ENCODE data around the gene OSBP2.
"Not testable (repeated sequence)": the region's sequence is repeated elsewhere in the genome, so short reads cannot be mapped to it uniquely, and the experiment has no call there.

The OSBP2 gene

GRCh38 chr22:30694640-30695350 lies at the start of gene OSBP2:
Gene OSBP2 (plus strand): TSS chr22:30694874. CDS start chr22:30694910, 36 bp downstream.
- DNase-seq, result peak; percentile 25

GRCh38 chr22:30646518-30647160 lies 48.0 kb upstream of the OSBP2 start:
- DNase-seq, result no peak

DNA sequence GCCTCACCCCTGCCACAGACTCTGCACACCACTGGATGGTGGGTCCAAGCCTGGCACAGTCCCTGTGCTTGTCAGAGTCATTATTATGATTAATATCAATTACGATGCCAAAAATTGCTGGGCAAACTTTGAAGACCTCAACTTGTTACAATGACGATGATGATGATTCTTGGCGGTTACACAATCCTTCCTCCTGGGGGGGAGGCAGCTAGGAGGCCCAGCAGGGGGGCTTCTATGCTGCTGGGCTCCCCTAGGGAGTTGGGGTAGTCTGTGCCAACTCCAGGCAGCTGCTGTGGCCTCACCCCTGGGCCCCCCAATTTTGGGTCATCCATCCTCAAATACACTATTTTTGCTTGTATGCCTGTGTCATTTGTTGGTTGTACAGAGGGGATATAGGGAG lies 47.1 kb upstream of the OSBP2 start:
- DNase-seq, result no peak

DNA sequence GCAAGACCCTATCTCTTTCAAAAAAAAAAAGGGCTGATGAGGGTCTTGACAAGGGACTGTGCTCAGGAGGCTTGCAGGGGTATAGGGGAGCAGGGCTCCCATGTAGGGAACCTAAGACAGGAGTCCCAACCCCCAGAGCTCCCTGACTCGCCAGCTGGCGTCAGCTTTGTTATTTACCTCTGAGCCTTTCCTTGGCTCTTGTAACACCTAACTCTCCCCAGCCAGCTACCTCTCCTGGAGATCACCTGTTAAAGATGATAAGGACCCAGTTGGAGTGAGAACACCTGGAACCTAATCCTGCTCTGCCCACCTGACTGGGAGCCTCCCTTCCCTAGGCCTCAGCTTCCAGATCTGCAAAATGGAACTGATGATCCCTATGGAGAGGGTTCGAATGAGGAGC lies 45.8 kb upstream of the OSBP2 start:
- no peak for DNase-seq

DNA sequence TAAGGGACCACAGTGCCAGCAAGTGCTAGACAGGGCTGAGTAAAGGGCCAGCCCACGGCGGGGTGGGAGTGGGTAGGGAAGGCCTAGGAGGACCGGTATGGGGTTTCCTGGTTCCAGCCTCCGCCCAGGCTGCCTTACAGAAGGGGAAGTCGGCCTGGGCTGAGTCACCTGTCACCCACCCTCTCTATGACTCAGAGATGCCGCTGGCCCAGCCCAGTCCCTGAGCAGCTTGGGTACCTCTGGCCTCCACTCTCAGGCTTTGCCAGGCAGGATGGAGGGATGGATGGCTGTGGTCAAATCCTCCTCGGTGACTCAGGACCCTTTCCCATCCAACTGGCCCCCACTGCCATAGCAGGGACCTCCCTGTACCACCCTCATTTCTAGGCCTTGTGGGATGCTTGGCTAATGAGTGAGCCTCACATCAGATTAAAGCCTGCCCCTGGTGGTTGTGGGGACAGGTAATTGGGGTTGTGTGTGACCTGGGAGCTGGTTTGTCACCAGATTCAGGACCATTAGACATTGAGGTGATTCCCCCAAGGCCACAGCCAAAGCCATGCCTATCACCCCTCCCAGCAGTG lies 45.2 kb upstream of the OSBP2 start:
- DNase-seq, result peak; percentile 89

DNA sequence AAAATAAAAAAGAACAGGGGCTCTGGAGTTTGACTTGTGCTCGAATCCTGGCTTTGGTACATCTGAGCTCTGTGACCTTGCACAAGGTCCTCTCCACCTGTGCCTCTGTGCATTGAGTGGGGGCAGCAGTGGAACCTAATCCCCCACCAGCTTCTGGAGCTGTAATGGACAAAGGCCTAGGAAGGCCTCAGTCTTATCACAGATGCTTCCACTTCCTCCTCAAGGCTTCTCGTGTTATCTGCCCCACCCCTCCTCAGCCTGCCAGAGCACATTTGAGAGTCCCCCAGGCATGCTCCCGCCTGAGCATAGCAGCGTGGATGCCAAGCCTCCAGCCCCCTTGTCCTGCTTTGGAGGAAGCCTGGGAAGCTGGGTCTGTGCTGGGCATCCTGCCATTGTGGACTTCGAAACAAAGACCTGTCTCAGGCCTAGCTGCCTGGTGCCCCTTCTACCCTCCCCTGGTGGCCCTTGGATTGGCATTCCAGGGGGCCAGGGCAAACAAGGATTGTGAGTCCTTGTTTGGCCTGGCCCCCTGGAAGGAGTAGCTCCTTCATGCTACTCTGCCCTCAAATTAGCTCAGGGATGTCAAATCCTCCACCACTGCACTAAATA lies 44.1 kb upstream of the OSBP2 start:
- DNase-seq, result no peak

DNA sequence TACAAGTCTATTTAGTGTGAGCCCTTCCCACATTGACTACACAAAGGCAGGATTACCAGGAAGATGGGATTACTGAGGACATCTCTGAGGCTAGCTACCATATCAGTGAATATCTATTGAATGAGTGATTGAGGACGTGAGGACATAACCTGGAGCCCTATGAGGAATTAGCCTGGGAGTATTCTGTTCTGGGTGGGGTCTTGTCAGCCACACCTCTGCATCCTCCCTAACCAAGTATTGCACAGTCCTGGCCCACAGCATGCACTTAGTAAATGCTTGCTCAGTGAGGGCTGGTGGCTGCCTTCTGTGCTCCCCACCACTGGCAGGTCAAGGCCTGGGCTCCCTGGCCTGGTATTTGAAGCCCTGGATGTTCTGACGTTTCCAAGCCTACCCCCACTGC lies 41.8 kb upstream of the OSBP2 start:
- no peak for DNase-seq

DNA sequence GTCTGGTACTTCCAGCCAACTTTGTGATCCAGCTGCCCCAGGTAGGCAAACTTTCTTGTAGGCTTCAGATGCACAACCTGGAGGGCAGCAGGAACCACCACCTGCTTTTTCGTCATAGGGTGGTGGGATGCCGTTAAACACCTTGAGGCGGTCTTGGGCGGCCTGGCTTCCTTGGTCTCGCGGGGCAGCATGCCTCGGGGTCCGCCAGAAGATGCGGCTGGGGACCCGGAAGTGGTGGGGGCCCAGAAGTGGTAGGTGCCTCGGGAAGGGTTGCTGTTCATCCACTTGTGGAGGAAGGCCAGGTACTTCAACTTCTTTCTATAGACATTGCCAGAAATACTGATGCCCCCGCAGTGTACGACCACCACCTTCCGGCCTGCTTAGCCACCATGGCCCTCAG lies 40.3 kb upstream of the OSBP2 start:
- DNase-seq, result no peak

DNA sequence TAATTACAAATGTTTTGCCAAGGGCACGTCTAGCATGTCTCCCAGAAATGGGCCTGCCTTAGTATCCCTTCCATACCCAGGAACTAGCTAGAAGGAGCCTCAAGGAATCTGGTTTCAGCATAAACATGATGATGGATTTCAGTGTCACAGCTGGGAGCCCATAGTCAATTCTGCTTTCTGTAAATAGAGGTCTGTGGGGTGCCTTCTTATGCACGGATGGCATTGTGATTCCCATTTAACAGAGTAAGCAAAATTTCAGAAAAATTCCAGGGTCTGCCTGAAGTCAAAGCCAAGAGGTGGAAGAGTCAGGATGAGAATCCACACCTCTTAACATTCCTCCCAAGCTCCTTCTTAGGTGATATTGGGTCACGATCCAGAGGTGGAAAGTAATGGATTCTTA lies 39.1 kb upstream of the OSBP2 start:
- DNase-seq, result no peak

DNA sequence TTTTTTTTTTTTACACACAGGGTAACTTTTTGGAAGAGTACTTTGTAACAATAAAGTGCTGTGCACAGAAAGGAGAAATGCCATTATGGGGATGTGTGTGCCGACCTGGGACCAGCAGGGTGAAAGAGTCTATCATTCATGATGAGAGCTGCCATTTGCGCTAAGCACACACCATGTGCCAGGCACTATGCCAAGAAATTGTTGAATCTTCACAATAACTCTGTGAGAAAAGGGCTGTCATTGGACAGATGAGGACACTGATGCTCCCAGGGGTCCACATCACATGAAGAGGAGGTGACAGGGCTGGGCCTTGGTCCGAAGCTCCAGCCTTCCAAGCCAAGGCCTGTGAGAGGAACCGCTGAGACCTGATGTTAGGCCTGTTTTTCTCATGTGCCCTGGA lies 32.6 kb upstream of the OSBP2 start:
- no peak for DNase-seq

DNA sequence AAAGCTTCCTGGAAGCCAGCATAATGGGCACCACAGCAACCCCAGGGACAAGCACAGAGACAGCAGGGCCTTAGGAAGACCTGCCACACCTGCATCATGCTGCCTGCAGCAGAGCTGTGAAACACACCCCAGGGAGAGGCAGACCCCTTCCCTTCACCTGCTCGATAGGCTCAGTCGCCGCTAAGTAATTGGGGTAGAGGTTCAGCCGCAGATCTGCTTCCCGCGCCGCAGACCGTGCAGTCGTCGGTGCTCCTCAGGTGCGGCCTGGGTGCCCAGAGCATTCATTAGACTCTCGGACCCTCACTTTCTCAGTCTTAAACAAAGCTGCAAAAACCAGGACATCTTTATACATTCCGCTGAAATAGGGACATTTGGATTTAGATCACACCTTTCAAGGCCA lies 29.9 kb upstream of the OSBP2 start:
- no peak for DNase-seq

DNA sequence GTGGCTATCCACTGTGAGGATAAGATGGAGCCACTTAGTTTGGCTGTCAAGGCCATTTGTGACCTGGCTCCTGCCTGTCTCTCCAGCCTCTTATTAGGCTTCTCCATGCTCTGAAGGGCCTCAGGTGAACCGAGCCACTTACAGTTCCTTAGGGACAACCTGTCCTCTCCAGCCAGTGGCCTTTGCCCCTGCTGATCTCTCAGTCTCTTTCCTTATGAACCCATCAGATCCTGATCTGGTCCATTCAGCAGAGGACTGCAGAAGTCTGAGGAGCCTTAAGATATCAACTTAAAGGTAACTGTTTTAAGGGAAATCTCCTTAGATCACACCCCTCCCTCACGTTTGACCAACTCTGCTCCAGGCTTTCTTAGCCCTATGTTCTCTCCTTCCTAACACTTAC lies 29.4 kb upstream of the OSBP2 start:
- DNase-seq, result no peak

DNA sequence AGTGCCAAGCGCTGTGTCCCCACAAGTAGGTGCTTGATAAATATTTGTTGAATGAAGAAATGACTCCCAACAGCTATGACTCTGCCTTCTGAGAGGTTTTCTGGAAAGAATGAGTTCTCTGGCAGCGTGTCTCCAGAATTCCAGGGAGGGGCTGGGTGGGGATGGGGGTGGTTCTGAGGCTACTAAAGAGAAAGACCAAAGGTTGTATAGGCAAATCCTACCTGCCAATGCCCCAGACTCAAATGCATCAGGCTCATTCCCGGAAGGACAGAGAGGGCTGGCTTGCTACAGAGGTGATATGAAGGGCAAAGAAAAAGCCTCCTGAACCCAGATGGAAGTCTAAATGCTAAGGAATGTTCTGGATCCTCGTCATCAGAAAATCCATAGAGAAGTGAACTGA lies 28.9 kb upstream of the OSBP2 start:
- no peak for DNase-seq

- DNase-seq, result no peak
Observed at GRCh38 chr22:30667107-30667493, 27.6 kb upstream of the OSBP2 start.

DNA sequence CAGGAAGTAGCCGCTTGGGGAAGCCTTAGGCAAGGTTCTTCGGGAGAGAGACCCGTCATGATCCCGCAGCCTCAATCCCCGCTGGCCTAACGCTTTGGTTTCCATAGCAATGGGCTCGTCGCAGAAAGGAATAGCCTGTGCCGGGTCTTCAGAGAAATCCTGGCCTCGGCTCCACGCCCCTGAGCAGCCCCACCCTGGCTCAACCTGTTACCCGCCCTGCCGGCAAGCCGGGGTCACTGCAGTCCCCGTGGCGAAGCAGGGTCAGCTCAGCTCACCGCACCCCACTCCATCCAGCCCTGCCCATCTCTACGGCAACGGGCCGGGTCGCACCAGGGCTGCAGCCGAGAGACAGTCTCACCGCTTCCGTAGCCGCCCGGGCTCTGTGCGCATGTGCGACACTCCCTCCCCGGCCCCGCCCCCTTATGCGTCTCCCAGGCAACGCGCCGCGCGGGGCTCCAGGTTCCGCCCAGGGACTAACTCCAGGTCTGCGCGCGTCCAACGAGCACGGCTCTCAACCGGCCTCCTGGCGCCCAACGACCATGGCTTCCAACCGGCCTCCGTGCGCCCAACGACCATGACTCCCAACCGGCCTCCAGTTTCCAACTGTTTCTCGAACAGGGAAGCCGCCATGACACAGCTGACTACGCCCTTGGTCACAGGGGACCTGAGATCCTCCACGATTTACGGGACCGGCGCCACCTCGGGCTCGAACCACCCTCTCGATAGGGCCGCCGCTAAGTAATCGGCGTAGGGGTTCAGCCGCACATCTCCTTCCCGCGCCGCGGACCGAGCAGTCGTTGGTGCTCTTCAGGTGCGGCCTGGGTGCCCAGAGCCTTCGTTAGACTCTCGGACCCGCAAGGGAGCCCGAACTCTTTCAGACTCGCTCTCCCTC lies 26.9 kb upstream of the OSBP2 start, which contains the start of gene DUSP18:
TSS of gene DUSP18 (minus strand) at position 382 of the 892 bp plus-strand sequence. CDS start 3,872 bp downstream, outside the sequence.
- peak; percentile 93 for DNase-seq

DNA sequence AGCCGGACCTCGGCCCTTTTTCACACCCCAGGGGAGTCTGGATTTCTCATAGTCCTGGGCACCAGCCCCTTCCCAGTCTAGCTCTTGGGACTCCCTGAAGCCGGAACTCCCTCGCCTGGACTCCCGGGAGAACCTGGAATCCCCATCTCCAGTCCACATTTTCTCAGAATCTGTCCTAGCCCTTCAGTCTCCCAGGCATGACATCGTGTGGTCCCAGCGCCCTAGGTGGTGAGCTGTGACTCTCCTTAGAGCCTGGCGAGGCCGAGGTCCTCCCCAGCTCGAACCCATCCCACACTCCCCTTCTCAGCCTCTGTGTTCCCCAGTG lies 26.3 kb upstream of the OSBP2 start:
- DNase-seq, result no peak

- no peak for DNase-seq
Observed at GRCh38 chr22:30671071-30671470, 23.6 kb upstream of the OSBP2 start.

GRCh38 chr22:30673136-30673535 lies 21.5 kb upstream of the OSBP2 start:
- no peak for DNase-seq

GRCh38 chr22:30674482-30674881 lies 20.2 kb upstream of the OSBP2 start:
- DNase-seq, result no peak

- no peak for DNase-seq
Observed at GRCh38 chr22:30675436-30675835, 19.2 kb upstream of the OSBP2 start.

GRCh38 chr22:30676565-30676964 lies 18.1 kb upstream of the OSBP2 start:
- not testable (repeated sequence) for DNase-seq

- not testable (repeated sequence) for DNase-seq
Observed at GRCh38 chr22:30679895-30680690, 14.6 kb upstream of the OSBP2 start.
